GM23338 (cell line): ENCODE data around the gene HCN2. TPM values are rescaled to one million over a fixed set of nuclear protein-coding genes. Genes with fewer than 3 reads are reported as not detected.

Source experiments
- CTCF ChIP-seq, 2 experiments: fragments of 200-600 bp in 1 of 2; sonication (generic) in 1 of 2; conservative IDR thresholded peaks; 2 replicates each; pipeline versions ENCODE4 v1.5.1 to v1.6.1; 2016 to 2017; ENCODE audit warnings: antibody characterized with exemption in 2 of 2, low read depth in 2 of 2, mild to moderate bottlenecking in 2 of 2, moderate library complexity in 1 of 2
- ETS1 ChIP-seq: IDR thresholded peaks from 2 replicates; pipeline ENCODE4 v1.6.1; 2016; ENCODE audit warnings: antibody characterized with exemption
- EZH2phosphoT487 ChIP-seq: fragments of 200-600 bp; sonication (generic); IDR thresholded peaks from one replicate; pipeline ENCODE4 v1.8.1; 2018; ENCODE audit warnings: antibody characterized with exemption; ENCODE audit not compliant: unreplicated experiment
- NANOG ChIP-seq: IDR thresholded peaks from 2 replicates; pipeline ENCODE4 v1.6.1; 2016; ENCODE audit warnings: antibody characterized with exemption, borderline replicate concordance
- POLR2AphosphoS5 ChIP-seq: IDR thresholded peaks from 2 replicates; pipeline ENCODE4 v1.6.1; 2016; ENCODE audit warnings: antibody characterized with exemption, low read depth
- ZNF462 ChIP-seq: fragments of 250-450 bp; sonication (Bioruptor Pico); IDR thresholded peaks from 2 replicates; pipeline ENCODE4 v1.5.0; 2020; ENCODE audit warnings: mild to moderate bottlenecking, moderate library complexity
- polyA plus RNA-seq: library from polyadenylated mRNA; unstranded; fragments of >200 nt; fragmentation: Nextera tagmentation; extraction: Ambion mirVana; gene quantifications from 2 replicates; pipeline ENCODE4 v1.2.1, GENCODE V29; 2016
- total RNA-seq: library from RNA; depleted of rRNA; stranded (reverse); fragments of >200 nt; shearing (Covaris generic); gene quantifications from 2 replicates; pipeline ENCODE4 v1.2.3, GENCODE V29; 2014

HCN2 gene
- total and polyA plus RNA-seq, 2 experiments from 2014 or later: 0.06 to 2.9 TPM

GRCh38 chr19:567296-567900, 22.3 kb upstream of the HCN2 start (continued):
- TF ChIP-seq ZNF462 (CRISPR knock-in tag): no peak
- TF ChIP-seq NANOG: no peak
- TF ChIP-seq EZH2phosphoT487: no peak
- TF ChIP-seq CTCF (conservative IDR thresholded peaks at IDR 0.05; ENCODE audit: low read depth in 2 of 2): no peak
- TF ChIP-seq ETS1: no peak
- no peak for TF ChIP-seq POLR2AphosphoS5
